Cerebellar cortex (tissue), 1 donor: Measurements from ENCODE around the gene HAUS2.
"Not testable (repeated sequence)": the region's sequence is repeated elsewhere in the genome, so short reads cannot be mapped to it uniquely, and the experiment has no call there.

Experiments used
- DNase-seq: peaks from one replicate; pipeline ENCODE4 v3.0.0-alpha.2; 2015; ENCODE audit warnings: low spot score

Gene HAUS2

DNA sequence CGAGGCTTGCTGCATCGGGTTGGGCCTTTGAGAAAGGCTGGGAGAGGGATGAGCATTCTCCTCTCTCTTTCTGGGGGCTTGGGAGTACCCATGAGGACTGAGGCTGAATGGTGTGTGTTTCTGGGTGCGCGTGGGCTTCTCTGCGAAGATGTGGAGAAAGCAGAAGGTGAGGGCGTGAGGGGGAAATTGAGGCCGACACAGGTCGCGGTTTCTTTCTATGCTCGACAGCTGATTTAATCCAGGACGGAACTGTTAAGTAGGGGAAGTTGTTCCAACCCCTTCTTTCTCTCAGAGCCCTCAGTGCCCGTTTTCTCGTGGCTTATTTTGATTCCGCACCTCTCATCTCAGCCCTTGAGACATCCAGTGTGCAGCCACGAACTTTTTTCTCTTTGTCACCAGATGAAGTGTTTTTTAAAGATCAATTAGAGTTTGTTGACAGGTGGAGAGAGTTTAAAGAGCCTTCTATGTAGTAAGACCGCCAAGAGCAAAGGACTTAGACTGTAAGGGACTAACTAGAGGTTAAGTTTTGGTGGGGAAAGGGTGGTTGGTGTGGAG lies 27.5 kb downstream of the HAUS2 start:
- peak; percentile 11 for DNase-seq

GRCh38 chr15:42576776-42577175 lies 28.1 kb downstream of the HAUS2 start:
- no peak for DNase-seq

GRCh38 chr15:42577514-42578031 lies 28.9 kb downstream of the HAUS2 start:
- DNase-seq, result peak; percentile 33

- no peak for DNase-seq
These were observed 30.4 kb downstream of the HAUS2 start for GRCh38 chr15:42578984-42579537.

DNA sequence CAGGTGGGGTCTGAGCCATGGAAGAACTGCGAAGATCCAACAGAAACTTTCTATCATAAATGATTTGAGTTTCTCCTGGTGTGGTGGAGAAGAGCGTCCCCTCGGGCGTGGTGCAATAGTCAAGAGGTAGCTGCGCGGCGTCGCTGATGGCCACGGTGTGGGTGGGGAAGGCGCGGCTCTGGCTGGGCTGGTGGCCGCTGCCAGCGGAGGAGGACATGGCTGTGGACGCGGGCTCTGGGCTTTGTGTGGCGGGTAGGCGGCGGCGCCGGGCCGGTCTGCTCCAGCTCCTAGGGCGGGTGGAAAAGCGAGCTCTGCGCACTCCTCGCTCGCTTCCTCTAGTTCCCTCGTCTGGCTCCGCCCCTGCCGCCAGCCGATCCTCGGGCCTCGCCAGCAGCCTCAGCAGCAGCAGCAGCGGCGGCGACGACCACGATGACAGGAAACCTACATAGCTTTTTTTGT lies 32.7 kb downstream of the HAUS2 start:
- DNase-seq, result peak; percentile 86

- DNase-seq, result peak; percentile 56
These were observed 34.1 kb downstream of the HAUS2 start for GRCh38 chr15:42582569-42583375.

DNA sequence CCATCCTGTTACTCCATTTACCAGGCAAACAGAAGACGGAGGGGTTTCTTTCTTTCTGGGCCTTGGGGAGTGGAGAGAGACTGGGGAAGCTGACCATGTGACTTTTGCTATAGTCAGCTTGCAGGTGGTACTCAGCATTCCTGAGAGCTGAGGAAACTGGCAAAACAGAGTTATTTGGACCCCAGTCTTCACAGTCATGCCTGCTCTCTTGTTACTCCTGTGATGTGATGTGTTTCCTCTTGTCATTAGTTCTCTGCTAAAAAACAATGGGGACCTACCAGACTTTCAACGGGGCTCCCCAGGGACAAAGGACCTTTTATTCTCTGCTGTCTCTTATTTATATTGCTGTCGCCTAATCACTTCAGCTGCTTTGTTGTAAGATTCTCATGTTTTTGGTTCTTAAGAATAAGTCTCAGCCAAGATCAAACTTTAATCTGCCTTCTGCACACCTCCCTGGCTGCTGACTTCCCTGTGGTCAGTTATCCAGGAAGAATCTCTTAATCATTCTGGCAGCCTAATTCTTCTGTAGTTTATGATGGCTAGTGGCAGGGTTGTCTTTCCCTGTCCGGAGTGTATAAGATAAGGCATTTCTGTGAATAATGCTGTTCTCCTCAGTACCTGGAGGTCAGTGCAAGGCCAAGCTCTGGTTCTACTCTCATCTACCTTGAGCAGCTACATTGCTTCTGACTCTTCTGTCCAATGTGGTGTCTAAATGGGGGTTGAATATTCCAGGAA lies 35.6 kb downstream of the HAUS2 start:
- DNase-seq, result no peak

GRCh38 chr15:42590619-42591237 lies 42.1 kb downstream of the HAUS2 start:
- no peak for DNase-seq

DNA sequence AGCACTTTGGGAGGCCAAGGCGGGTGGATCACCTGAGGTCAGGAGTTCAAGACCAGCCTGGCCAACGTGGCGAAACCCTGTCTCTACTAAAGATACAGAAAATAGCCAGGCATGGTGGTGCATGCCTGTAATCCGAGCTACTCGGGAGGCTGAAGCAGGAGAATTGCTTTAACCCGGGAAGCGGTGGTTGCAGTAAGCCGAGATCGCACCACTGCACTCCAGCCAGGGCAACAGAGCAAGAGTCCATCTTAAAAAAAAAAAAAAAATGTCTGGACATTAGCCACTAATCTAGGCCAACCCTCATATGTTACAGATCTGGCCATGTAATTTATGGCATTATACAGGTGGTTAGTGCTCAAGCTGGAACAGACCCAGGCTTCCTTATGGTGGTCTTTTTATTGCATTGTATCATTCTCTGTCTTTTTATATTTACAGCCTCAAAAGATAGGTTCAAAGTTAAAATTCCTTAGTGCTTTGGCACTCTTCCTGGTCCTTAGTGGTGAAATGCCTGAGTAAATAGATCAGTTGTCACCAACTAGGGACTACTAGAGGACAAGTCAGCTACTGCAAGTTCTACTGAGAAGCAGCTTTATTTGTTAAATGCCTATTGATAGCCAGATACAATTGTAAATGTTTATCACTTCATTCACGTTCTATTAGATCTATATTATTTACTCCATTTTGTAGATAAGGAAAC lies 42.7 kb downstream of the HAUS2 start:
- DNase-seq, result peak; percentile 20

- DNase-seq, result no peak
These were observed 44.1 kb downstream of the HAUS2 start for GRCh38 chr15:42592716-42593115.

DNA sequence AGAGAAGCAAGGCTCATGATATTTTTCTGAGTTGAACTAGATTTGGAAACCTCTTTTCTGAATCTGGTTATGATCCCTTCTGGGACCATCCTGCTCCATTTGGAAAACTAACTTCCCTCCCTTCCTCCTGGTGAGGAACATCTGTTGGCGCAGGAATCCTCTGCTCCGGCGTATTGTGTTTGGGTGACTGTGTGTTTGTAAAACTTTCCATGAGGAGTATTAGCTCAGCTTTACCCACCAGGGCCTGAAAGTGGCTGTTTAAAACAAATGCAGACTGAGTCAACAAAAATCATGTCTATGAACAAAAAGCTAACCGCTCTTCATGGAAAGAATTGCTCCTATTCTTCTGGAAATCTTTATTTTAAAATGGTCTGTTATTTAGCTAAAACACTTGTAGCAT lies 44.5 kb downstream of the HAUS2 start:
- no peak for DNase-seq

DNA sequence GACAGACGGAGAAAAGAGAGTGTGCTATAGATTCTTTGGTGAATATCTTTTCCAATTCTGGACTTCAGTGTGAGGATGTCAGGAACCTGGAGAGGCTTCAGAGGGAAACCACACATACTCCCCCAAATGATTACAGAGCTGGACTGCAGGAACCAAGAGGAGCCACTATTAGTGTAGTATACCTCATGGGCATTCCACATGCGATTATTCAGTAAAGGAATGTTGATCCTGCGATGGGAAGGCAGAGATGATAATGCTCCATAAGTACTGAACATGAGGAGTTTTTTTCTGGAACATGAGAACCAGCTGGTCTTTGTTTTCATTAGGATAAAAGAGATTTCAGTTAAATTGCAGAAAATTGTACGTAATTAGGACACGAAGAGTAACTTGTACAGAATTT lies 45.5 kb downstream of the HAUS2 start:
- no peak for DNase-seq

- DNase-seq, result no peak
These were observed 47.1 kb downstream of the HAUS2 start for GRCh38 chr15:42595626-42596240.

- DNase-seq, result not testable (repeated sequence)
These were observed 52.7 kb downstream of the HAUS2 start for GRCh38 chr15:42601316-42601715.

DNA sequence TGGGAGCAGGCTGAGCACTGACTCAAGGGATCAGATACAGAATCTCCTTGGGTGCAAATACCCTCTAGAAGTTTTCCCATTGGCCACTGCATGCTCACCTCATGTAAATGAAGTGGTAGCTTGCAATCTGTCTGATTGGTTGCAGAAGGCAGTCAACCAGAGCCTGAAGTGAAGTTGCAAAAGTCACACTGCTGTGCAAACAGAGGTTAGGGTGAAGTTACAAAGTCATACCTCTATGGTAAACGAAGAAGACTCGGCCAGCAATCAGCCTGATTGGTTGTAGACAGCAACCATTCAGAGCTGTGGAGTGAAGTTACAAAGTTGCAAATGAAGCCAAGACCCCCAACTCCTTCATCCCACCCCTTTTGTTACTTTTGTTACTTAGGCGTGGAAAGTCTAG lies 53.9 kb downstream of the HAUS2 start:
- no peak for DNase-seq

DNA sequence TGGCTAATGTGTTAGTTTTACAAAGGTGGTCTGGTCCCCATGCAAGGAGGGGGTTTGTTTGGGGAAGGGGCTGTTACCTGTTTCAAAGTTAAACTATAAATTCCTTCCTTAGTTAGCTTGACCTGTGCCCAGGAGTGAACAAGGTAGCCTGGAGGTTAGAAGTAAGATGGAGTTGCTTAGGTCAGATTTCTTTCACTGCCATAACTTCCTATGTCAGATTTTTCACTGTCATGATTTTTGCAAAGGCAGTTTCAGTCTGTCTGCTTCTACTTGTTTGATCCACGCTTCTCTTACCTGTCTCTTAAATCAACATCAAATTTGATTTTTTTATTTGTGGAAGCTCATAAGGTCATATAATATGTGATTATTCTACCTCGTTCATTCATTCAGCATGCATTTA lies 55.3 kb downstream of the HAUS2 start:
- no peak for DNase-seq

DNA sequence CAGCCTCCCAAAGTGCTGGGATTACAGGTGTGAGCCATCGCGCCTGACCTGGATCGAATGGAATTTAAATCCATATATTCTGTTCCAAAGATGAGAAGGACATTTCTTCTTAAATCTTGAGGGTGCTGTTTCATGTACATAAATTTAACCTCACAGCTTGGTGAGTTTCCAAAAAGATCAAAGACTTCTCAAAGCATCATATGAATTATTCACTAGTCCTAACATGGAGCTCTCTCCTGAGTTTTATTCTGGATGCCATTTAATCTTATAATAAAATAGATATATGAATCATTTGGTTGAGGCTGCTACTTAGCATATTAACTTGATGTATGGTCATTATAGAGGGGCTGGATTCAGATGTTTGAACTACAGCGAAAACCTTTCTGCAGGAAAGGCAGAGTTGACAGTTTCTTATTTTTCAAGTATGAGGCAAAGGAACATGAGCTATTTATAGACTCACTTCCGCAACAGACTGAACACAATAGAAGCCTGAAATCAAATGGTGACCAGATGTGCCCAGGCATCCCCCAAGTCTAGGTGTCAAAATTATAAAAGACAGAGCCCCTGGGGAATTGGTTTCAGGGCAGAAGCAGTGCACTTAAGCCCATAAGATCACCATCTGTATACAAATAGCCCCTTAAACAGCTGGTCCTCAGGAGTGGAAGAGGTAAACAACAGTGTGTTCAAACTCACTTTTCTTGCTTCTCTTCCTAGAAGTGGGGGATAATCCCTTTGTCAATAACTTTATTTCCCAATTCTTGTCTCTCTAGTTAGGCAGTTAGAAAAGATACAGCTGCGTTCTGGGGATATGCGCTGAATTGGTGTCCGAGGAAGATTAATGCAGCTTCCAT lies 56.5 kb downstream of the HAUS2 start:
- no peak for DNase-seq

- no peak for DNase-seq
These were observed 57.2 kb downstream of the HAUS2 start for GRCh38 chr15:42605796-42606195.

GRCh38 chr15:42608110-42608531 lies 59.5 kb downstream of the HAUS2 start:
- no peak for DNase-seq
